Fibroblast of the aortic adventitia (primary cell): ENCODE measurements around the gene TMEM271. TPM values are rescaled to one million over a fixed set of nuclear protein-coding genes. Genes with fewer than 3 reads are reported as not detected.
"Not testable (repeated sequence)": the region's sequence is repeated elsewhere in the genome, so short reads cannot be mapped to it uniquely, and the experiment has no call there.

Experiments
- DNase-seq: peaks from one replicate; pipeline ENCODE4 v3.0.0-alpha.2; 2010; ENCODE audit warnings: low read depth
- H3K4me3 ChIP-seq: 2 replicates; pipeline ENCODE4 v1.5.1; 2011; ENCODE audit warnings: low read depth, mild to moderate bottlenecking, control low read depth, low read length, moderate library complexity
- total RNA-seq: library from RNA; depleted of rRNA; stranded (reverse); fragments of >200 nt; gene quantifications from 2 replicates; pipeline ENCODE4 v1.2.3, GENCODE V29; 2012; ENCODE audit warnings: low replicate concordance
- TF ChIP-seq, protein P1 (sequence below): IDR thresholded peaks from 2 replicates; pipeline ENCODE4 v1.5.1; 2011; ENCODE audit warnings: mild to moderate bottlenecking, low read length, control low read depth, inconsistent platforms; ENCODE audit not compliant: insufficient read depth

TMEM271 gene
- total RNA-seq, 1 donor, result not detected

DNA sequence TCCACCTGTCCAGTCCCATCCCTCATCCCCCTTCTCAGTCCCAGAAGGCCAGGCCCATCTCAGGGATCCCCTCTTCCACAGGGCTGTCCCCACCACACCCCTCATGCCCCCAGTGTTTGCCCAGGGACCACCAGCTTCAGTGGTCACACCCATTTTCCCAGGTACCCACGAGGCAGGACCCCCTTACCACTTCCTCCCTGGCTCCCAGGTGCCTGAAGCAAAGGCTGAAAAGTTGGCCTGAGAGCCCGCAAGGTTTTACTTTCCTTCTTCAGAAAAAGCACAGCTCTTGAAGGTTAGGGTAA is 7.8 kb downstream of the TMEM271 start:
- DNase-seq, result no peak
- TF ChIP-seq, protein P1, sequence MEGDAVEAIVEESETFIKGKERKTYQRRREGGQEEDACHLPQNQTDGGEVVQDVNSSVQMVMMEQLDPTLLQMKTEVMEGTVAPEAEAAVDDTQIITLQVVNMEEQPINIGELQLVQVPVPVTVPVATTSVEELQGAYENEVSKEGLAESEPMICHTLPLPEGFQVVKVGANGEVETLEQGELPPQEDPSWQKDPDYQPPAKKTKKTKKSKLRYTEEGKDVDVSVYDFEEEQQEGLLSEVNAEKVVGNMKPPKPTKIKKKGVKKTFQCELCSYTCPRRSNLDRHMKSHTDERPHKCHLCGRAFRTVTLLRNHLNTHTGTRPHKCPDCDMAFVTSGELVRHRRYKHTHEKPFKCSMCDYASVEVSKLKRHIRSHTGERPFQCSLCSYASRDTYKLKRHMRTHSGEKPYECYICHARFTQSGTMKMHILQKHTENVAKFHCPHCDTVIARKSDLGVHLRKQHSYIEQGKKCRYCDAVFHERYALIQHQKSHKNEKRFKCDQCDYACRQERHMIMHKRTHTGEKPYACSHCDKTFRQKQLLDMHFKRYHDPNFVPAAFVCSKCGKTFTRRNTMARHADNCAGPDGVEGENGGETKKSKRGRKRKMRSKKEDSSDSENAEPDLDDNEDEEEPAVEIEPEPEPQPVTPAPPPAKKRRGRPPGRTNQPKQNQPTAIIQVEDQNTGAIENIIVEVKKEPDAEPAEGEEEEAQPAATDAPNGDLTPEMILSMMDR, result no peak
- H3K4me3 ChIP-seq, result no peak overlapping the region

DNA sequence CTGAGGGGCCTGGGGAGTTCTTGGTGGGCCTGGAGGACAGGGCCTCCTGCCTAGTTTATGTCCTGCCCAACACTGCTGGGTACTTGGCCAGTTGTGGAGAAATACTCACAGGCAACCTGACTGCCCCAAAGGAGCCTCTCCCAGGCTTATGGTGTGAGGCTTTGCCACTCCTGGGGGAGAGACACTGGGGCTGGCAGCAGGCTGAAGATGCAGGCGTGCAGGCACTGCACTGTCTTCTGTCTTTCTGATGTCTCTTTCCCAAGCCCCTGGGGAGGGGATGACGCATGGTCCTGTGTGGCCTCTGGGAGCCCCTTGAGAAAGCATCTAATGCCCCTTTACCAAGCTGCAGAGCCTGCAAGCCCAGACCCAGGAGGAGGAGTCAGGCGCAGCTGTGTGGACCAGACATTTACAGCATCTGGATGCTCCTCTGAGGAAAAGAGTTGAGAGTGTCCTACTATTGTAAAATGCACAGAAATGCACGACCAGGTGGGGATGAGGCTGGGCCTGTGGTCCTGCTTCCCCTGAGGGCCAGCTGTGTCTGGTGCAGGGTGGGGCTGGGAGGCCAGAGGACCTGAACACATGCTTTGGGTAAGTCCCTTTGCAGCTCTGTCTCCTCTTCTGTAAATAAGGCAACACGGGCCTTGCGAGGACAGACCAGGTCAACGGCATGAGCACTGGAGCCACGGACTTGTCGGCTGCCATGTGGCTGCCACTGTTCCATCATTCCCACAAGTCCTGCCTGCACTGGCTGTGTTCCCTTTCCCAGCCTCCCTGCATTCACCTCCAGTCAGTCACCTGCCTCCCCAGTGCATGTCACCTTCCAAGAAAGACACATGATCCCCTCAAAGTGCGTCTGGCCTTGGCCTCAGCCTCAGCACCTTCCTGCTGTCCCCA is 8.4 kb downstream of the TMEM271 start:
- no peak for DNase-seq
- no peak overlapping the region for H3K4me3 ChIP-seq
- TF ChIP-seq, protein P1, result no peak

DNA sequence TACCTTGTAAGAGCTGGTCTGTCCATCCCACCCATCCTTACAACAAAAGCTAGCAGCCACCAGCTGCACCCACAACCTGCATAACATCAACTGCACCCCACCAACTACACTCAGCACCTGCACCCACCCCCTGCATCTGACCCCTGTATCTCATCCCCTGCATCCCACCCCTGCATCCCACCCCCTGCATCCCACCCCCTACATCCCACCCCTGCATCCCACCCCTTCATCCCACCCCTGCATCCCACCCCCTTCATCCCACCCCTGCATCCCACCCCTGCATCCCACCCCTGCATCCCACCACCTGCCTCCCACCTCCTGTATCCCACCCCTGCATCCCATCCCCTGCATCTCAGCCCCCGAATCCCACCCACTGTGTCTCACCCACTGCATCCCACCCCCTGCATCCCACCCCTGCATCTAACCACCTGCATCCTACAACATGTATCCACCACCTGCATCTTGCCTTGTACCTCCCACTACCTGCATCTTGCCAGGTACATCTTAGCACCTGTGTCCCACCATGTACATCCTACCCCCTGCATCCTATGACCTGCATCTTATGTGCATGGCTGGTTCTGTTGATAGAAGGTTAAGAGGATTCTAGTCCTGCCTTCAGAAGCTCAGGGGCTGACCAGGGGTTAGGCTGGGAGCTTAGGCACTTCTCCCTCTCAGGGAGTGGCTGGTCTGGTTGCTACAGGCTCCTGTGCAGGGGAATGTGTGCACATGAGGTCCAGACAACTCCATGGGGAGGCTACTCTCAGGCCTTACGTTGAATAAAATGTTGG is 9.4 kb downstream of the TMEM271 start:
- H3K4me3 ChIP-seq, result no peak overlapping the region
- TF ChIP-seq, protein P1, result no peak
- DNase-seq, result no peak

DNA sequence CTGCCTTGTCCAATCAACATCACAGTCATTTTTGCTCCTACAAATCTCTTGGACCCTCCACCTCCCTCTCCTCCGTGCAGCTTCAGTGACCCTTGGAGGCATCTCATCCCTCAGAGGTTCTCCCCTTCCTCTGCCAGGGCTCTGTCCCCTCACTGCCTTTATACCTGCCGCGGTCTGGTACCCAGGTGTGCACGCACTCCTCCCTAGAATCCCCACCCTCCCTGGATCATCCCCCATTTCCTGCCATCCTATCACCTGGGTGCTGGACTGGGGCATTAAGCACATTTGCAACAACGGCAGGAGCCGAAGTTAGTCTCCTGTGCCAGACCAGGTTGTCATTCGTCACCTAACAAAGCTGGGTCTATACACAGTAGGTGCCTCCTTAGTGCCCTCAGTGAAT is 10.1 kb downstream of the TMEM271 start:
- no peak for DNase-seq
- TF ChIP-seq, protein P1, result no peak
- no peak overlapping the region for H3K4me3 ChIP-seq

DNA sequence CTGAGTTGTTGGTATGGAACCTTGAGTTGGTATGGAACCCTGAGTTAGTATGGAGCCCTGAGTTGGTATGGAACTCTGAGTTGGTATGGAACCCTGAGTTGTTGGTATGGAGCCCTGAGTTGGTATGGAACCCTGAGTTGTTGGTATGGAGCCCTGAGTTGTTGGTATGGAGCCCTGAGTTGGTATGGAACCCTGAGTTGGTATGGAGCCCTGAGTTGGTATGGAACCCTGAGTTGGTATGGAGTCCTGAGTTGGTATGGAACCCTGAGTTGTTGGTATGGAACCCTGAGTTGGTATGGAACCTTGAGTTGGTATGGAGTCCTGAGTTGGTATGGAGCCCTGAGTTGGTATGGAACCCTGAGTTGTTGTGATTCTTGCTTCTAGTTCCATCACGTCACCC is 10.5 kb downstream of the TMEM271 start:
- H3K4me3 ChIP-seq, DNase-seq: not testable (repeated sequence)

DNA sequence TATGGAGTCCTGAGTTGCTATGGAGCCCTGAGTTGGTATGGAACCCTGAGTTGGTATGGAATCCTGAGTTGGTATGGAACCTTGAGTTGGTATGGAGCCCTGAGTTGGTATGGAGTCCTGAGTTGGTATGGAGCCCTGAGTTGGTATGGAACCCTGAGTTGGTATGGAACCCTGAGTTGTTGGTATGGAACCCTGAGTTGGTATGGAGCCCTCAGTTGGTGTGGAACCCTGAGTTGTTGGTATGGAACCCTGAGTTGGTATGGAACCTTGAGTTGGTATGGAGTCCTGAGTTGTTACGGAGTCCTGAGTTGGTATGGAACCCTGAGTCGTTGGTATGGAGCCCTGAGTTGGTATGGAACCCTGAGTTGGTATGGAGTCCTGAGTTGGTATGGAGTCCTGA is 13.6 kb downstream of the TMEM271 start:
- H3K4me3 ChIP-seq, DNase-seq: not testable (repeated sequence)

- no peak overlapping the region for H3K4me3 ChIP-seq
- no peak for DNase-seq
- TF ChIP-seq, protein P1, result no peak
Observed at GRCh38 chr4:561426-561825, 14.7 kb downstream of the TMEM271 start.
